DND-41 (cell line): ENCODE results near the gene SOCS2.

Source experiments
- EZH2 ChIP-seq: IDR thresholded peaks from 3 replicates; pipeline ENCODE4 v1.6.1; 2012; ENCODE audit warnings: borderline replicate concordance, low read depth, mild to moderate bottlenecking, moderate library complexity, low read length, inconsistent platforms; ENCODE audit not compliant: severe bottlenecking
- TF ChIP-seq, protein P1 (sequence below): IDR thresholded peaks from 2 replicates; pipeline ENCODE4 v1.5.1; 2012; ENCODE audit warnings: borderline replicate concordance, low read length, moderate library complexity, mild to moderate bottlenecking; ENCODE audit not compliant: poor library complexity, severe bottlenecking; ENCODE audit errors: extremely low read depth

DNA sequence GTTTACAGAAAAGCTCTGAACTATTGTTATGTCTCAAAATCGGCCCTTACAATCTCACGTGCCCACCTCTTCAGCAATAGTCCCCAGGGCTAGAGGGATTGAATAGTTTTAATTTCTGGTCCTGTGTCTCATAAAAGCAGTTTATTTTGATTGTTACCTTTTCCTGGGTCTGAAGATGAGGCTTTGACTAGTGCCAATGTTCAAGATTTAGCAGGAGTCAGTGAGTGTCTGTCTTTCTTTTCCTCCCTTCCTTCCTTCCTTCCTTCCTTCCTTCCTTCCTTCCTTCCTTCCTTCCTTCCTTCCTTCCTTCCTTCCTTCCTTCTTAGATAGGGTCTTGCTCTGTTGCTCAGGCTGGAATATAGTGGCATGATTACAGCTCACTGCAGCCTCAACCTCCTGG is 24.7 kb upstream of the SOCS2 start:
- TF ChIP-seq, protein P1, sequence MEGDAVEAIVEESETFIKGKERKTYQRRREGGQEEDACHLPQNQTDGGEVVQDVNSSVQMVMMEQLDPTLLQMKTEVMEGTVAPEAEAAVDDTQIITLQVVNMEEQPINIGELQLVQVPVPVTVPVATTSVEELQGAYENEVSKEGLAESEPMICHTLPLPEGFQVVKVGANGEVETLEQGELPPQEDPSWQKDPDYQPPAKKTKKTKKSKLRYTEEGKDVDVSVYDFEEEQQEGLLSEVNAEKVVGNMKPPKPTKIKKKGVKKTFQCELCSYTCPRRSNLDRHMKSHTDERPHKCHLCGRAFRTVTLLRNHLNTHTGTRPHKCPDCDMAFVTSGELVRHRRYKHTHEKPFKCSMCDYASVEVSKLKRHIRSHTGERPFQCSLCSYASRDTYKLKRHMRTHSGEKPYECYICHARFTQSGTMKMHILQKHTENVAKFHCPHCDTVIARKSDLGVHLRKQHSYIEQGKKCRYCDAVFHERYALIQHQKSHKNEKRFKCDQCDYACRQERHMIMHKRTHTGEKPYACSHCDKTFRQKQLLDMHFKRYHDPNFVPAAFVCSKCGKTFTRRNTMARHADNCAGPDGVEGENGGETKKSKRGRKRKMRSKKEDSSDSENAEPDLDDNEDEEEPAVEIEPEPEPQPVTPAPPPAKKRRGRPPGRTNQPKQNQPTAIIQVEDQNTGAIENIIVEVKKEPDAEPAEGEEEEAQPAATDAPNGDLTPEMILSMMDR = no peak
- TF ChIP-seq EZH2 = no peak
